Measurements from ENCODE around the gene CHTOP. TPM values are rescaled to one million over a fixed set of nuclear protein-coding genes. Genes with fewer than 3 reads are reported as not detected.

CHTOP gene
- total and polyA plus RNA-seq, 9 donors = 45.0 to 102 (median 90.9) TPM

DNA sequence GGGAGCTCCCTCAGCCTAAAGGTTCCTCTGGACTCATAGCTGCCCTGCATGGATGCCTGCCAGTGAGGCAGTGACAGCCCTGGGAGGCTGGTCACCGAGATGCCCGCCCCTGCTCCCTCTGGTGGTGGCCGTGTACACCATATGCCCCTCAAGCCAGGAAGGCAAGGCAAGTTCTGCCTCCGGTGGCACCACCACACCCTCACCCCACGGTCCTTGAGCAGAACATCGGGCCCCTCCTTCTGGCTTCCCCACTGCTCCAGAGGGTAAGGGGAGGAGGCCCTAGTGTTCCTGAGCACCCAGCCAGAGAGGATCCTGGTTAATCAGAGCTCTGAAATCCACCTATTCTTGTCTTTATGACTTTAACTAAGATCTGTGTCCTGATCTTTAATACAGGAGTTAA, 16.2 kb upstream of the CHTOP start:
- Histone ChIP-seq H3K36me3 (ENCODE audit: control insufficient read depth, insufficient read depth, low read length) (peaks cover 17% of the 10 kb centered on the region), H3K4me3 (ENCODE audit: low read length) (no peak overlapping the region), H3K9me3 (replicated peaks; ENCODE audit: control insufficient read depth, low read depth, low read length) (no peaks in the 10 kb centered on the region), H3K27me3 (ENCODE audit: control insufficient read depth, insufficient read depth, low read length) (no peaks in the 10 kb centered on the region), H3K27ac (ENCODE audit: low read length) (no peak overlapping the region), H3K4me1 (ENCODE audit: control insufficient read depth, insufficient read depth, low read length) (peaks cover 29% of the 10 kb centered on the region)
- 31% methylated on average over 3 of the region's 6 CpGs for WGBS (ENCODE audit: insufficient coverage)
- peak; percentile 53 for DNase-seq

DNA sequence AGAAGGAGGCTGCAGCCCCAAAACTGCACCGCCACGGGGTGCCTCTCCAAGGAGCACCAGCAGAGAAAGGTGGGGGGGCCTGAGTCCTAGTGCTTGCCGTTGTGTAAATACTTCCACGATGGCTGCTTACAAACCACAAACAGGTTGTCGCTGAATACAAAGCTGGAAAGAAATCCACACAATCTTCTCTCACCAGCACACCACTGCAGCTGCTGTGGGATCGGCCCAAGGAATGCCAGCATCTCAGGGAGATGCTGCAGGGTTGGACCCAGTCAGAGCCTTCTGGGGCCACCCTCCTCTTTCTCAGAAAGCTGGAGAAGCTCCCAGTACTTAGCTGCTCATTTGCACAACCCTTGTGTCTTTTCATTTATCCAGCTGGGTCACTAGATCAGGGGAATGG, 14.7 kb upstream of the CHTOP start:
- H3K36me3 ChIP-seq (ENCODE audit: control insufficient read depth, insufficient read depth, low read length) = peaks cover 23% of the 10 kb centered on the region
- WGBS (ENCODE audit: insufficient coverage) = 83% methylated on average over 1 of the region's 6 CpGs

DNA sequence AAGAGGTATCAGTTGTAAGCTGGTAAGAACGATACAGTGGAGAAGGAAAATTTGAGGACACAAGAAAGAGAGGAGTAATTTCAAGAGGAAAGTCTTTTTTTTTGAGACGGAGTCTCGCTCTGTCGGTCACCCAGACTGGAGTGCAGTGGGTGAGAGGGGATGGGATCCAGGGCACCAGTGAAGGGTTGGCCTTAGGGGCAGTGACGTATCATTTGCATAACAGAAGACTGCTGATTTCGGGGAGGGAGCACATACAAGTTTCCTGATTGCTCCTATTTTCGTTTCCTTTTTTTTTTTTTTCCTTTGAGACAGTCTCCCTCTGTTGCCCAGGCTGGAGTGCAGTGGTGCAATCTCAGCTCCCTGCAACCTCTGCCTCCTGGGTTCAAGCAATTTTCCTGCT, 10.8 kb upstream of the CHTOP start:
- Histone ChIP-seq H3K4me3 (ENCODE audit: low read length) (no peak overlapping the region), H3K36me3 (ENCODE audit: control insufficient read depth, insufficient read depth, low read length) (peaks cover 35% of the 10 kb centered on the region), H3K27ac (ENCODE audit: low read length) (no peak overlapping the region), H3K27me3 (ENCODE audit: control insufficient read depth, insufficient read depth, low read length) (no peaks in the 10 kb centered on the region), H3K9me3 (replicated peaks; ENCODE audit: control insufficient read depth, low read depth, low read length) (no peaks in the 10 kb centered on the region), H3K4me1 (ENCODE audit: control insufficient read depth, insufficient read depth, low read length) (peaks cover 27% of the 10 kb centered on the region)
- no peak for DNase-seq
- 69% methylated on average over 7 of the region's 7 CpGs for WGBS (ENCODE audit: insufficient coverage)

More for the DNA sequence above, 14.7 kb upstream of the CHTOP start:
- H3K4me1 ChIP-seq (ENCODE audit: control insufficient read depth, insufficient read depth, low read length) = peaks cover 20% of the 10 kb centered on the region
- no peak overlapping the region for H3K27ac ChIP-seq (ENCODE audit: low read length)
- no peaks in the 10 kb centered on the region for H3K27me3 ChIP-seq (ENCODE audit: control insufficient read depth, insufficient read depth, low read length)
- no peaks in the 10 kb centered on the region for H3K9me3 ChIP-seq (replicated peaks; ENCODE audit: control insufficient read depth, low read depth, low read length)
- H3K4me3 ChIP-seq (ENCODE audit: low read length) = no peak overlapping the region
- no peak for DNase-seq

DNA sequence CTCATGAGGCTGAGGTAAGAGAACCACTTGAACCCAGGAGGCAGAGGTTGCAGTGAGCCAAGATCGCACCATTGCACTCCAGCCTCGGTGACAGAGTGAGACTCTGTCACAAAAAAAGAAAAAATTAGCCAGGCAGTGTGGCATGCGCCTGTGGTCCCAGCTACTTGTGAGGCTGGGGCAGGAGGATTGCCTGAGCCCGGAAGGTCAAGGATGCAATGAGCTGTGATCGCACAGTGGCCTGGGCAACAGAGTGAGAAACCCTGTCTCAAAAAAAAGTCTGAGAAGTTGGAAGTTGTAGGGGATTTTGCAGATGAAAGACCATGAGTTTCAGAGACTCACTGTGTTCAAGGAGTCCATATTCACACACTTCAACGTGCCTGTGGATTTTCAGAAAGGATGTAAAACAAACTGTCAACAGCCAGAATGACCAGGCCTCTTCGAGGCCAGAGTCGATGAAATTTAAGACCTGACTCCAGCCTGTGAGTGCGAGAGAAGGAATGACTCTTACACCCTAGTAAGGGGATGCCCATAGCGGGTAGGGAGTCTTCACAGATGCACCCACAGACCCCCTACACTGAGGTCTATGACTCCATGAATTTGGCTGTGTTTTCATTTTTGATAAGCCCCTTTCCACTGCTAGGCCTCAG, 8.8 kb upstream of the CHTOP start:
- 89% methylated on average over 7 of the region's 10 CpGs for WGBS (ENCODE audit: insufficient coverage)
- Histone ChIP-seq H3K4me3 (ENCODE audit: low read length) (no peak overlapping the region), H3K27me3 (ENCODE audit: control insufficient read depth, insufficient read depth, low read length) (no peaks in the 10 kb centered on the region), H3K27ac (ENCODE audit: low read length) (no peak overlapping the region), H3K36me3 (ENCODE audit: control insufficient read depth, insufficient read depth, low read length) (peaks cover 22% of the 10 kb centered on the region), H3K4me1 (ENCODE audit: control insufficient read depth, insufficient read depth, low read length) (peaks cover 46% of the 10 kb centered on the region), H3K9me3 (replicated peaks; ENCODE audit: control insufficient read depth, low read depth, low read length) (no peaks in the 10 kb centered on the region)
- no peak for DNase-seq

DNA sequence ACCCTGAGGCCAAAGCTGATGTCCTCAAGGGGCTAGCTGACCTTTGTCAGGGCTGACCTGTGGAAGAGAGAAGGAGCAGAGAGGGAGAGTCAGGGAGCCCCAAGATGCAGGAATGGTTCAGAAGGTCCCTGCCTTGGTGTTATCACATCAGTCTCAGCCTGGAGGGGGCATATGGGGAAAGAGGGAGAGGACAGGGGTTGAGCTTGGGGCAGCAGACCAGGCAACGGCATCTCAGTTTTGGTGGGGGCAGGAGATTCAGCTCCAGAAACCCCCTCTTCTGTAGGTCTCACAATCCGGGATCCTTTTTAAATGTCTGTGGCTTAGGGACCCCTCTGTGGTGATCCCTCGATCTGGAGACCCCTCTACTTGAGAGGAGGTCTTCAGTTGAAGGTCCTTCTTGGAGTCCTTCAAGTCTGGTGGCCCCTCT, 7.4 kb upstream of the CHTOP start:
- Histone ChIP-seq H3K9me3 (replicated peaks; ENCODE audit: control insufficient read depth, low read depth, low read length) (no peaks in the 10 kb centered on the region), H3K36me3 (ENCODE audit: control insufficient read depth, insufficient read depth, low read length) (peaks cover 22% of the 10 kb centered on the region), H3K4me1 (ENCODE audit: control insufficient read depth, insufficient read depth, low read length) (peaks cover 52% of the 10 kb centered on the region), H3K4me3 (ENCODE audit: low read length) (peak overlapping the region; percentile 68), H3K27me3 (ENCODE audit: control insufficient read depth, insufficient read depth, low read length) (no peaks in the 10 kb centered on the region), H3K27ac (ENCODE audit: low read length) (peak overlapping the region; percentile 81)
- 37% methylated on average over 2 of the region's 3 CpGs for WGBS (ENCODE audit: insufficient coverage)
- no peak for DNase-seq

DNA sequence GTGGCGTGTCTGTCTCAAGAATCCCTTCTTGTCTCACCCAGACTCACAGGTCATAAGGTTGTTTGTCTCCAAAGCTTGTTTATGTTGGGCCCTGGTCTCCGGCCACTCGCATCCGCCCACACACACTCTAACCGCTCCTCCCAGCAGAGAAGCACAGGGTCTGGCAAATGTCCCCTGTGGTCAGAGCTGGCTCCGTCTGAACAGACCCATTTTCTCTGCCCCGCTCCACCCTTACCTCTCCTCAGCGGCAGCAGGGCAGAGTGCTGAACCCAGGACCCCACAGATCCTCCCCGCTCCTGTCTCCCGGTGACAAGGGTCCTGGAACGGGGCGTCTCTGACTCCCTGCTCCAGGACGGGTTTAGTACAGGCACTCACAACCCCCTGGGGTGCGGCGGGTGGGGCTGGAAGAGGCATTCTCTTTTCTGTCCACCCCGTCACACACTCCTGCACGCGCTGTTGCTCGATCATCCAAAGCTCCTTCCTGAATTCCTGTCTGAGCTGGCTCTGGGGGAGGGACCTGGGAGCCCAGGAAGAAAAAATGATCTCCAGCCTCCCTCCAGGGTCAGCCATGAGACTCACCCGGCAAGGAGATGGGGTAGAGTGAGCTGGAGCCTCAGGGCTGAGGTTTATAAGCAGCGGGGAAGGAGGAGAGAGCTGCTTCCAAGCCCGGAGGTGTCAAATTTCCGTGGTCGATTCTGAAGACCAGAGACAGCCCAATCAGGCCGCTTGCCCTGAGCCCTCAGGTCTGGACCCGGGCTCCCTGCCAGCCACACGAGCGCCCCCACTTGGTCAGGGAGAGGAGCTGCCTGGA, 6.8 kb upstream of the CHTOP start, which contains the start of gene S100A13:
S100A13 (minus strand) TSS at position 602 of the 811 bp plus-strand sequence. CDS start 1,033 bp downstream, outside the sequence.
- Histone ChIP-seq H3K27me3 (ENCODE audit: control insufficient read depth, insufficient read depth, low read length) (no peaks in the 10 kb centered on the region), H3K36me3 (ENCODE audit: control insufficient read depth, insufficient read depth, low read length) (peaks cover 22% of the 10 kb centered on the region), H3K27ac (ENCODE audit: low read length) (peak within 1 kb of the TSS; percentile 81), H3K4me3 (ENCODE audit: low read length) (peak within 1 kb of the TSS; percentile 68), H3K9me3 (replicated peaks; ENCODE audit: control insufficient read depth, low read depth, low read length) (no peaks in the 10 kb centered on the region), H3K4me1 (ENCODE audit: control insufficient read depth, insufficient read depth, low read length) (peaks cover 52% of the 10 kb centered on the region)
- 0% methylated on average over 14 of the region's 28 CpGs for WGBS (ENCODE audit: insufficient coverage)
- peak; percentile 93 for DNase-seq

DNA sequence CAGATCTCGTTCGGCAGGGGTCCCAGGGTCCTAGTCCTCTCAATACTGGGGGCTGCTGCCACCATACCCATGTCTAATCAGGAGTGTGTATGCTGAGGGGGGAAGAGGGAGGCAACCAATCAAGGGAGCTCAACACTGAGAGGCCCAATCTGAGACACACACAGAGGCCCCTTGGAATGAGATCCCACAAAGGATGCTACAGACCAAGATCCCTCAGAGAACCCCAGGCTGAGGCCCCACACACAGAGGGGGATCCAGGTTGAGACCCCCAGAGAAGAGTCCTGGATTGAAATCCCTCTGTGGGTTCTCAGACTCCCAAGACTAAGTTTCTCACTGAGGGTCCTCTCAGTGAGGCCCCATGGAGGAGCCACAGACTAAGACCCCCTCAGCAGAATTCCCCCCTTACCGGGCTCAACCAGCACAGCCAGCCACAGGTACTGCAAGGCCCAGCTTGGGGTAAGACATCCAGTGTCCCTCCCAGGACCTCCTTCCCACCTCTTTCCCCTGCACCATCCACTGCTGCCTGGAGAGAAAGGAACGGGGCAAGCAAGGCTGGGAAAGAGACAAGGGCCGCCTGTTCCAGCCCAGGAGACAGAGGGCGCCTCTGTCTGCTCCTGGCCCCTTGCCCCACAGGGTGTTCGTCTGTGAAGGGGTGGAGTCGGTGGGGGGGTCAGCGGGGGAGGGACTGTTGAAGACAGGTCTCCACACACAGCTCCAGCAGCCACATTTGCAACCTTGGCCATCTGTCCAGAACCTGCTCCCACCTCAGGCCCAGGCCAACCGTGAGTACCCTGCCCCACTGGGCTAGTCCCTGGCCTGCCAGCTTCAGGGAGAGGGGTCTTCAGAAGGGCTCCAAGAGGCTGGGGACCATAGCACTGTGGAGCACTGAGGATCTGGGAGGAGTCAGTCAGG, 5.9 kb upstream of the CHTOP start, which contains the start of gene S100A1:
S100A1 (plus strand) TSS at position 720 of the 912 bp plus-strand sequence. CDS start 2,088 bp downstream, outside the sequence.
- peaks cover 53% of the 10 kb centered on the region for H3K4me1 ChIP-seq (ENCODE audit: control insufficient read depth, insufficient read depth, low read length)
- DNase-seq = no peak
- H3K9me3 ChIP-seq (replicated peaks; ENCODE audit: control insufficient read depth, low read depth, low read length) = no peaks in the 10 kb centered on the region
- H3K4me3 ChIP-seq (ENCODE audit: low read length) = peak within 1 kb of the TSS; percentile 68
- H3K27me3 ChIP-seq (ENCODE audit: control insufficient read depth, insufficient read depth, low read length) = no peaks in the 10 kb centered on the region
- H3K27ac ChIP-seq (ENCODE audit: low read length) = peak within 1 kb of the TSS; percentile 81
- peaks cover 18% of the 10 kb centered on the region for H3K36me3 ChIP-seq (ENCODE audit: control insufficient read depth, insufficient read depth, low read length)
- WGBS (ENCODE audit: insufficient coverage) = 86% methylated on average over 1 of the region's 10 CpGs

DNA sequence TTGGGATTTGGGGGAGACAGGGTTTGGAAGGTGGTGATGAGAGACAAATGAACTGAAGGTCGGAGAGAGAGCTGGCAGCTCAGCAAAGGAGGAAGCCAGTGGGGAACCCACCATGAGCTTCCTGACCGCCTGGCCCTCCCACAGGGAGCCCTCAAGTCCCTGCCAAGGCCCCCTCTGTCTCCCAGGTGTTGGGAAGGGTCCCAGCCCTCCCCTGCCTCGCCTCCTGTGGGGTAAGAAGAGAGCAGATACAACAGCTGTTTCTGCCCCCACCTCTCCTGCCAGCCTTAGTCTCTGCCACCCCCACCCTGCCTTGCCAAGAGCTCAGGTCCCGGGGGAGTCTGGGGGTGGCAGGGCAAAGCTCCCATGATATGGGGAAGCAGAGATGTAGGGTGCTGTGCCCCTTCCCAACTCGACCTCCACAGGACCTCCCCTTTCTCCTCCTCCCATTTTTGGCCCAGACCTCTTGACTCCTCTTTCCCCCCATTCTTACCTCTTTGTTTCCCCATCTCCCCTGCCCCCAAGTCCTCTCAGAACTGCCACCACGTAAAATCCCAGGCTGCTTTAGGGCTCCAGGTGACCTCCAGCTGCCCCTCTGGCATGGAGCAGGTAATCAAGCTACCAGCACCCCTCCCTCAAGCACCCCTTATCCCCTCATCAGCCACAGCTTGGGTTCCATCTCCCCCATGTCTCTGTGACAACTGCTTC, 5.1 kb upstream of the CHTOP start:
- Histone ChIP-seq H3K4me1 (ENCODE audit: control insufficient read depth, insufficient read depth, low read length) (peaks cover 60% of the 10 kb centered on the region), H3K27ac (ENCODE audit: low read length) (peak overlapping the region; percentile 55), H3K4me3 (ENCODE audit: low read length) (no peak overlapping the region), H3K27me3 (ENCODE audit: control insufficient read depth, insufficient read depth, low read length) (no peaks in the 10 kb centered on the region), H3K9me3 (replicated peaks; ENCODE audit: control insufficient read depth, low read depth, low read length) (no peaks in the 10 kb centered on the region), H3K36me3 (ENCODE audit: control insufficient read depth, insufficient read depth, low read length) (peaks cover 15% of the 10 kb centered on the region)
- whole genome bisulfite sequencing (ENCODE audit: insufficient coverage) = 57% methylated on average over 3 of the region's 6 CpGs
- DNase-seq = no peak

DNA sequence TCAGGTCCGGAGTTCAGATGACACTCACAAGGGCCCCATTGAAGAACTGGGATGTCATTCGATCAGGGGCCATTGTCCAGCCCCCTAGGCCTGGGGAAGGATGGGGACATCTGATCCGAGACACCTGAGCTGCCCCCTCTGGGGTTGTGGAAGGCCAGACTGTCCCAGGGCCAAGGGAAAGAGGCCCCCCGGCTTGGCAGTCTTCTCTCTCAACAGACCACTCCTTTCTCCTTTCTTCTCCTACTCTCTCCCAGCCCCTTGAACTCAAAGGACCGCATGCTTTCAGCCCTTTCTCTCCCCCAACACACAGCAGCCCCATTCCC, 4.6 kb upstream of the CHTOP start:
- H3K9me3 ChIP-seq (replicated peaks; ENCODE audit: control insufficient read depth, low read depth, low read length) = no peaks in the 10 kb centered on the region
- WGBS (ENCODE audit: insufficient coverage) = 0% methylated on average over 1 of the region's 5 CpGs
- DNase-seq = no peak
- H3K27me3 ChIP-seq (ENCODE audit: control insufficient read depth, insufficient read depth, low read length) = no peaks in the 10 kb centered on the region
- H3K27ac ChIP-seq (ENCODE audit: low read length) = peak overlapping the region; percentile 55
- H3K4me1 ChIP-seq (ENCODE audit: control insufficient read depth, insufficient read depth, low read length) = peaks cover 60% of the 10 kb centered on the region
- peaks cover 11% of the 10 kb centered on the region for H3K36me3 ChIP-seq (ENCODE audit: control insufficient read depth, insufficient read depth, low read length)
- no peak overlapping the region for H3K4me3 ChIP-seq (ENCODE audit: low read length)

Data from muscle of leg (tissue), 11 donors.